Spleen (tissue), 11 donors: ENCODE measurements around the gene SLC35F1. TPM values are rescaled to one million over a fixed set of nuclear protein-coding genes. Genes with fewer than 3 reads are reported as not detected.

Experiments
- DNase-seq: peaks from one replicate; pipeline ENCODE4 v3.0.0-alpha.2; 2020
- H3K27ac ChIP-seq, 8 donors: fragments of 200-600 bp; sonication (generic) in 7 of 8; 1 replicate in 4 of 8; 2 replicates in 4 of 8; pipeline versions ENCODE4 v1.5.0 to v1.8.0; 2016 to 2021; ENCODE audit warnings: inconsistent platforms in 4 of 8, mild to moderate bottlenecking in 4 of 8, moderate library complexity in 1 of 8
- H3K27me3 ChIP-seq, 7 donors: fragments of 200-600 bp; sonication (generic) in 6 of 7; replicated peaks in 1 of 7; 1 replicate in 4 of 7; 2 replicates in 3 of 7; pipeline versions ENCODE4 v1.5.0 to v1.8.0; 2016 to 2021; ENCODE audit warnings: inconsistent platforms in 3 of 7, mild to moderate bottlenecking in 1 of 7
- H3K36me3 ChIP-seq, 6 donors: fragments of 200-600 bp; sonication (generic) in 5 of 6; 1 replicate in 4 of 6; 2 replicates in 2 of 6; pipeline versions ENCODE4 v1.5.0 to v1.8.0; 2016 to 2021; ENCODE audit warnings: inconsistent platforms in 2 of 6
- H3K4me1 ChIP-seq, 6 donors: fragments of 200-600 bp; sonication (generic) in 5 of 6; 1 replicate in 3 of 6; 2 replicates in 3 of 6; pipeline versions ENCODE4 v1.5.0 to v1.8.0; 2016 to 2021; ENCODE audit warnings: inconsistent platforms in 3 of 6
- H3K4me3 ChIP-seq, 8 donors: fragments of 200-600 bp; sonication (generic) in 7 of 8; 1 replicate in 4 of 8; 2 replicates in 4 of 8; pipeline versions ENCODE4 v1.5.0 to v1.8.0; 2016 to 2021; ENCODE audit warnings: inconsistent platforms in 4 of 8, mild to moderate bottlenecking in 4 of 8, moderate library complexity in 2 of 8
- H3K9me3 ChIP-seq, 8 donors: fragments of 200-600 bp; sonication (generic) in 7 of 8; 1 replicate in 4 of 8; 2 replicates in 4 of 8; pipeline versions ENCODE4 v1.5.0 to v1.8.0; 2016 to 2021; ENCODE audit warnings: inconsistent platforms in 4 of 8
- POLR2A ChIP-seq, 3 donors: fragments of 450-650 bp; IDR thresholded peaks; one replicate each; pipeline ENCODE4 v1.5.1; 2017; ENCODE audit warnings: antibody characterized with exemption in 3 of 3, mild to moderate bottlenecking in 1 of 3
- POLR2AphosphoS5 ChIP-seq, 3 donors: sonication (generic); formaldehyde crosslinking; IDR thresholded peaks; one replicate each; pipeline ENCODE4 v1.5.1; 2017; ENCODE audit warnings: antibody characterized with exemption in 3 of 3
- whole genome bisulfite sequencing, 5 donors: extraction: QIAGEN DNeasy Blood & Tissue Kit in 3 of 5; methylation state at CpG; one replicate each; pipeline versions ENCODE4 v1.1.5 to v1.1.7; 2013 to 2018; 5-methylcytosine and 5-hydroxymethylcytosine counted together
- intact Hi-C: fragments of 100-400 bp; cut with DNase I; formaldehyde crosslinking; loops from one replicate; pipeline ENCODE4 v1.15.0; 2023; ENCODE audit warnings: low total_unique reads
- polyA plus RNA-seq, 3 donors: library from polyadenylated mRNA; stranded (reverse); fragments of 200-250 nt; gene quantifications; one replicate each; pipeline ENCODE4 v1.2.1, GENCODE V29; 2013
- total RNA-seq, 7 donors: library from RNA; depleted of rRNA in 3 of 7; stranded (reverse); fragments of >200 nt in 3 of 7; fragmentation: NEBNext Ultra II Directional in 4 of 7; extraction: Animal tissue kit (Norgen Biotek cat#: 25700) in 4 of 7; gene quantifications; one replicate each; pipeline versions ENCODE4 v1.1.0 to v1.2.1, GENCODE V29; 2016 to 2021
- TF ChIP-seq, protein P1 (sequence below), 11 experiments: fragments of 200-600 bp in 7 of 11; fragments of 450-650 bp in 4 of 11; sonication (generic) in 4 of 11; IDR thresholded peaks in 8 of 11; conservative IDR thresholded peaks in 3 of 11; 1 replicate in 7 of 11; 2 replicates in 4 of 11; pipeline versions ENCODE4 v1.4.0 to v1.8.0; 2016 to 2021; ENCODE audit warnings: antibody characterized with exemption in 11 of 11, inconsistent platforms in 4 of 11, mild to moderate bottlenecking in 1 of 11
- donor health status: healthy with polysubstance abuse.
- donor health status: DM: no; HTN: no; CAD: no; lungs with moderate emphysema.
- donor health status: DM: no; HTN: no; CAD: no.
- donor health status: Bipolar disorder and iron deficiency.
- donor health status: healthy.
- donor health status: DM: no; HTN: no; CAD: no.
- donor health status: DM: yes; HTN: yes; CAD: no.

SLC35F1 gene
- total and polyA plus RNA-seq, 10 donors = 0.13 to 4.0 (median 1.6) TPM

DNA sequence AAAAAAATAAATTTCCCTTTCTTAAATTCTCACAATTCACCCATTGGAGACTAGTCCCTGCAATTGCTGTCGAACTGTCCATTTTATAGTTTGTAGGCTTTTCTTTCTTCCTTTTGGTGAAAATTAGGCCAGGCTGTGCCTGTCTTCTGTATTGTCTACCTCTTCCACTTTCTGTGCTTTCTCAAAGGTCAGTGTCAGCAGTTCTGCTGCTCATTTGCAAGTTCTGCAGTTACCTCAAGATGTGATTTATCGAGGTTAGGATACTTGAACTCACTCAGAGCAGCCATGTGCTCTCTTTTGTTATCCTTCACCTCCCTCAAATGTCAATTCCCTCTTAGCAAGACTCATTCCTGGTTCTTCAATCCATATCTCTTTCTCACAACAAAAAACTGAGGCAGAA is 179.1 kb downstream of the SLC35F1 start:
- Histone ChIP-seq H3K9me3 (peaks cover 0 to 6% (median 1%) of the 10 kb centered on the region in 8 donors), H3K4me3 (no peak overlapping the region), H3K27ac (no peak overlapping the region), H3K27me3 (no peaks in the 10 kb centered on the region), H3K4me1 (no peaks in the 10 kb centered on the region), H3K36me3 (no peaks in the 10 kb centered on the region)
- 61 to 90% (median 74%) methylated on average over 2 of the region's 2 CpGs for WGBS, 5 donors
- no peak for DNase-seq
- TF ChIP-seq POLR2A (IDR thresholded peaks at IDR 0.05) = no peak
- TF ChIP-seq, protein P1, sequence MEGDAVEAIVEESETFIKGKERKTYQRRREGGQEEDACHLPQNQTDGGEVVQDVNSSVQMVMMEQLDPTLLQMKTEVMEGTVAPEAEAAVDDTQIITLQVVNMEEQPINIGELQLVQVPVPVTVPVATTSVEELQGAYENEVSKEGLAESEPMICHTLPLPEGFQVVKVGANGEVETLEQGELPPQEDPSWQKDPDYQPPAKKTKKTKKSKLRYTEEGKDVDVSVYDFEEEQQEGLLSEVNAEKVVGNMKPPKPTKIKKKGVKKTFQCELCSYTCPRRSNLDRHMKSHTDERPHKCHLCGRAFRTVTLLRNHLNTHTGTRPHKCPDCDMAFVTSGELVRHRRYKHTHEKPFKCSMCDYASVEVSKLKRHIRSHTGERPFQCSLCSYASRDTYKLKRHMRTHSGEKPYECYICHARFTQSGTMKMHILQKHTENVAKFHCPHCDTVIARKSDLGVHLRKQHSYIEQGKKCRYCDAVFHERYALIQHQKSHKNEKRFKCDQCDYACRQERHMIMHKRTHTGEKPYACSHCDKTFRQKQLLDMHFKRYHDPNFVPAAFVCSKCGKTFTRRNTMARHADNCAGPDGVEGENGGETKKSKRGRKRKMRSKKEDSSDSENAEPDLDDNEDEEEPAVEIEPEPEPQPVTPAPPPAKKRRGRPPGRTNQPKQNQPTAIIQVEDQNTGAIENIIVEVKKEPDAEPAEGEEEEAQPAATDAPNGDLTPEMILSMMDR (IDR thresholded peaks at IDR 0.05 in 8 of 11, conservative IDR thresholded peaks at IDR 0.05 in 3 of 11) = no peak
- TF ChIP-seq POLR2AphosphoS5 (IDR thresholded peaks at IDR 0.05) = no peak
- intact Hi-C loops = no loop called here

DNA sequence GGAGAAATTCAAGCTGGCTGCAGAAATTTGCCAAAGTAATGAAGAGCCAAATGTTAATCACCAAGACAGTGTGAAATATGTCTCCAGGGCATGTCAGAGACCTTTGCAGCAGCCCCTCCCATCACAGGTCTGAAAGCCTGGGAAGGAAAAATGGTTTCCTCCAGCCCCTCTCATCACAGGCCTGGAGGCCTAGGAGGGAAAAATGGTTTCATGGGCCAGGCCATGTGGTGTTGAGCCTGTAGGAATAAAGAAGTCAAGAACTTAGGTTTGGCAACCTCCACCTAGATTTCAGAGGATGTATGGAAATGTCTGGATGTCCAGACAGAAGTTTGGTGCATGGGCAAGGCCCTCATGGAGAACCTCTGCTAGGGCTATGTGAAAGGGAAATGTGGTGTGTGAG is 185.0 kb downstream of the SLC35F1 start:
- H3K27me3 ChIP-seq = no peaks in the 10 kb centered on the region

DNA sequence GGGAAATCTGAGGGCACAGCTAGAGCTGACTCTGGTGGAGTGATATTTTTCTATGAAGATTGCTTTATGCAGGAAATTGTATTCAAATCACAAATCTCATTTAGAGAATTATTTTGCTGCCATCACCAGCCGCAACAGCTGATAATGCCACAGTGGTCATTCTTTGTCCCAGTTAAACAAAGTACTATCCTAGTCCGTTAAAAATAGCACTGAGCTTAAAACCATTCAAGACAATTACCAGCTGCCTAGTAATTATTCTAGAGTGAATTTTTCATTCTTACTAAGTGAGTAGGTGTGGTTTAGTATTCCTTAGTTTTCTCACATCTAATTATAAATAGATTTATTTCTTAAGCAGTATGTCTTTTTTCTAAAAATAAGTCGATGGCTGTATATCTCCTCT is 190.5 kb downstream of the SLC35F1 start:
- H3K36me3 ChIP-seq = no peaks in the 10 kb centered on the region
- peaks cover 0 to 25% (median 6%) of the 10 kb centered on the region in 8 donors for H3K9me3 ChIP-seq
- intact Hi-C loops = no loop called here
- H3K27me3 ChIP-seq = no peaks in the 10 kb centered on the region
- no peak overlapping the region for H3K27ac ChIP-seq
- no peak for DNase-seq
- WGBS, 5 donors = 82 to 93% (median 86%) methylated on average over 3 of the region's 3 CpGs
- peaks cover 0 to 20% (median 5%) of the 10 kb centered on the region in 6 donors for H3K4me1 ChIP-seq
- TF ChIP-seq POLR2A (IDR thresholded peaks at IDR 0.05) = no peak
- TF ChIP-seq, protein P1 (IDR thresholded peaks at IDR 0.05 in 8 of 11, conservative IDR thresholded peaks at IDR 0.05 in 3 of 11) = no peak
- TF ChIP-seq POLR2AphosphoS5 (IDR thresholded peaks at IDR 0.05) = no peak
- no peak overlapping the region for H3K4me3 ChIP-seq

More for the DNA sequence above, 185.0 kb downstream of the SLC35F1 start:
- Histone ChIP-seq H3K9me3 (peaks cover 0 to 29% (median 16%) of the 10 kb centered on the region in 8 donors), H3K4me1 (no peaks in the 10 kb centered on the region), H3K36me3 (no peaks in the 10 kb centered on the region), H3K4me3 (no peak overlapping the region), H3K27ac (no peak overlapping the region)
- intact Hi-C loops = no loop called here
- no peak for TF ChIP-seq POLR2AphosphoS5 (IDR thresholded peaks at IDR 0.05)
- TF ChIP-seq, protein P1 (IDR thresholded peaks at IDR 0.05 in 8 of 11, conservative IDR thresholded peaks at IDR 0.05 in 3 of 11) = no peak
- no peak for TF ChIP-seq POLR2A (IDR thresholded peaks at IDR 0.05)
- DNase-seq = no peak

DNA sequence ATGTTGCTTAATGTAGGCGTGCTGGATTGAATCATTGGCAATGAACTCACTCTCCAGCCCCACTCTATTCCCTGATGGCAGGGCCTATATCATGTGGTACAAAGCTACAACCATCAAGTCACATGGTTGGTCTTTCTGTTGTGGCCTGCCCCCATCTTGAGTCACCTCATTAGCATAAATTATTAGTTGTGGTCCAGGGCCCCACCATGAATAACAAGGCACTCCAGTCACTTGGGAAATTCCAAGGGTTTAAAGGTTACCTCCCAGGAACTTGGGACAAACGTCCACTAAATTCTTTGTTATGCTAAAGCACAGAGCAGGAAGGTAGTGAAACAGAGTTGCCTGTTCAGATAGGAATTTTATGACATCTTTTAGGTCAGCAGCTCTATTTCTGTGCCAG is 193.7 kb downstream of the SLC35F1 start:
- 46 to 60% (median 55%) methylated on average over 2 of the region's 2 CpGs for WGBS, 5 donors
- no peak for DNase-seq
- peak overlapping the region in 1 of 8 donors; percentile 39 for H3K27ac ChIP-seq

More for the DNA sequence above, 193.7 kb downstream of the SLC35F1 start:
- peaks cover 0 to 20% (median 5%) of the 10 kb centered on the region in 6 donors for H3K4me1 ChIP-seq
- intact Hi-C loops = no loop called here
- no peaks in the 10 kb centered on the region for H3K36me3 ChIP-seq
- peaks cover 0 to 16% (median 3%) of the 10 kb centered on the region in 8 donors for H3K9me3 ChIP-seq
- no peak overlapping the region for H3K4me3 ChIP-seq
- TF ChIP-seq, protein P1 (IDR thresholded peaks at IDR 0.05 in 8 of 11, conservative IDR thresholded peaks at IDR 0.05 in 3 of 11) = no peak
- TF ChIP-seq POLR2AphosphoS5 (IDR thresholded peaks at IDR 0.05) (no peak), POLR2A (IDR thresholded peaks at IDR 0.05) (no peak)
- no peaks in the 10 kb centered on the region for H3K27me3 ChIP-seq
